22Rv1 (cell line): Measurements from ENCODE around the gene CLEC2L.

Source experiments
- CTCF ChIP-seq: fragments of 450-650 bp; IDR thresholded peaks from 2 replicates; pipeline ENCODE4 v1.5.1; 2017; ENCODE audit warnings: mild to moderate bottlenecking
- ZFX ChIP-seq: fragments of 450-650 bp; IDR thresholded peaks from 2 replicates; pipeline ENCODE4 v1.6.1; 2017; ENCODE audit warnings: antibody characterized with exemption, borderline replicate concordance

- TF ChIP-seq CTCF (no peak), ZFX (no peak)
These were observed 46.6 kb downstream of the CLEC2L start for GRCh38 chr7:139570119-139570518.
